Measurements from ENCODE around the gene ANKRD44.

DNA sequence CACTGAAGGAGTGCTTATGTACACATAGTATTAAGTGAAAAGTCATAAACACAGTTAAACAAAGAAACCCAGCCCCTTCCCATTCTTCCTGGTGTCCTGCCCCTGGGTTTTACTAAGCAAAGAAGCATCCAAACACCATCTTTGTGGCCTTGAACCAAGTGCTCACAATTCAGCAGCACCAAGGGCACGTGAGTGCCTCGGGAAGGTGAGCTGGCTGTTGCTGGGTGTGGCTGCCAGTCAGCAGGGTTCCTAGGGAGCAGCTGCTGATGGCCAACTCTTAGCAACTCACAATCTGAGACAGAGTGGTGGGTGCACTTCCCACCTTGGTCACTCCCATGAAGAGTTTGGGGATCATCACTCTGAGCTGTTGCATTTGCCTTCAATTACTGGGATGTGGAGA, 286.4 kb downstream of the ANKRD44 start:
- TF ChIP-seq POLR2AphosphoS5 (IDR thresholded peaks at IDR 0.05; ENCODE audit: low read depth, low read length) (no peak), SIN3A (IDR thresholded peaks at IDR 0.05; ENCODE audit: borderline replicate concordance, insufficient read depth, low read length) (no peak), TAF1 (IDR thresholded peaks at IDR 0.05; ENCODE audit: borderline replicate concordance, insufficient read depth, low read length) (no peak)
- TF ChIP-seq, protein P1, sequence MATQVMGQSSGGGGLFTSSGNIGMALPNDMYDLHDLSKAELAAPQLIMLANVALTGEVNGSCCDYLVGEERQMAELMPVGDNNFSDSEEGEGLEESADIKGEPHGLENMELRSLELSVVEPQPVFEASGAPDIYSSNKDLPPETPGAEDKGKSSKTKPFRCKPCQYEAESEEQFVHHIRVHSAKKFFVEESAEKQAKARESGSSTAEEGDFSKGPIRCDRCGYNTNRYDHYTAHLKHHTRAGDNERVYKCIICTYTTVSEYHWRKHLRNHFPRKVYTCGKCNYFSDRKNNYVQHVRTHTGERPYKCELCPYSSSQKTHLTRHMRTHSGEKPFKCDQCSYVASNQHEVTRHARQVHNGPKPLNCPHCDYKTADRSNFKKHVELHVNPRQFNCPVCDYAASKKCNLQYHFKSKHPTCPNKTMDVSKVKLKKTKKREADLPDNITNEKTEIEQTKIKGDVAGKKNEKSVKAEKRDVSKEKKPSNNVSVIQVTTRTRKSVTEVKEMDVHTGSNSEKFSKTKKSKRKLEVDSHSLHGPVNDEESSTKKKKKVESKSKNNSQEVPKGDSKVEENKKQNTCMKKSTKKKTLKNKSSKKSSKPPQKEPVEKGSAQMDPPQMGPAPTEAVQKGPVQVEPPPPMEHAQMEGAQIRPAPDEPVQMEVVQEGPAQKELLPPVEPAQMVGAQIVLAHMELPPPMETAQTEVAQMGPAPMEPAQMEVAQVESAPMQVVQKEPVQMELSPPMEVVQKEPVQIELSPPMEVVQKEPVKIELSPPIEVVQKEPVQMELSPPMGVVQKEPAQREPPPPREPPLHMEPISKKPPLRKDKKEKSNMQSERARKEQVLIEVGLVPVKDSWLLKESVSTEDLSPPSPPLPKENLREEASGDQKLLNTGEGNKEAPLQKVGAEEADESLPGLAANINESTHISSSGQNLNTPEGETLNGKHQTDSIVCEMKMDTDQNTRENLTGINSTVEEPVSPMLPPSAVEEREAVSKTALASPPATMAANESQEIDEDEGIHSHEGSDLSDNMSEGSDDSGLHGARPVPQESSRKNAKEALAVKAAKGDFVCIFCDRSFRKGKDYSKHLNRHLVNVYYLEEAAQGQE (IDR thresholded peaks at IDR 0.05; ENCODE audit: insufficient read depth in 1 of 2, low read depth in 2 of 2, low read length in 2 of 2) = no peak

Measured in PFSK-1 (cell line).